K562 (cell line): ENCODE results near the gene EPN3. TPM values are rescaled to one million over a fixed set of nuclear protein-coding genes. Genes with fewer than 3 reads are reported as not detected.

Experiments used
- ATAC-seq: fragments of 200-7000 bp; cut with Tn5 transposase; 3 replicates; pipeline ENCODE4 v1.9.1; 2020; ENCODE audit warnings: moderate library complexity
- BruUV-seq: library from RNA; stranded (reverse); fragments of 400-500 nt; replicated peaks from 2 replicates; lab custom pipeline; 2021; lab: Mats Ljungman, UMichigan
- CTCF ChIA-PET: fragments of 300-600 bp; formaldehyde crosslinking; extraction: SDS; loops from one replicate; lab custom pipeline; 2021; ENCODE audit warnings: low intra/inter-chr PET ratio; lab: Yijun Ruan, JAX
- POLR2A ChIA-PET: fragments of 300-600, 350-650 bp; sonication (Branson Sonifier 250); formaldehyde crosslinking; extraction: SDS; loops from one replicate; lab custom pipeline; 2021; ENCODE audit warnings: antibody characterized with exemption, inconsistent platforms; lab: Yijun Ruan, JAX
- DNase-seq, 4 experiments: peaks; one replicate each; pipeline versions ENCODE4 v3.0.0 to v3.0.0-alpha.2; 2011 to 2018; ENCODE audit warnings: low spot score in 3 of 4, mixed read lengths in 3 of 4; ENCODE audit errors: extremely low read depth in 1 of 4
- FAIRE-seq: peaks from 2 replicates; lab custom pipeline; 2011; peaks lifted over from hg19 to GRCh38; lab: Jason Lieb, UNC
- H2AFZ ChIP-seq: 2 replicates; pipeline ENCODE4 v1.6.0; 2011; ENCODE audit warnings: low read depth, low read length, control low read depth, inconsistent platforms
- H3K27ac ChIP-seq: fragments of 200-600 bp; 3 replicates; pipeline ENCODE4 v1.8.0; 2011; ENCODE audit warnings: low read depth, mild to moderate bottlenecking, control low read depth, inconsistent platforms, low read length, moderate library complexity, mixed read lengths; ENCODE audit errors: extremely low read depth
- H3K27me3 ChIP-seq, 2 experiments: fragments of 300-600 bp in 1 of 2; 2 replicates in 1 of 2; 3 replicates in 1 of 2; pipeline versions ENCODE4 v1.6.0 to v1.8.0; 2011; ENCODE audit warnings: inconsistent platforms in 2 of 2, low read length in 2 of 2, mild to moderate bottlenecking in 1 of 2, mixed read lengths in 1 of 2, moderate library complexity in 1 of 2; ENCODE audit not compliant: control insufficient read depth in 2 of 2, insufficient read depth in 2 of 2
- H3K36me3 ChIP-seq: fragments of 300-600 bp; 3 replicates; pipeline ENCODE4 v1.8.0; 2011; ENCODE audit warnings: mild to moderate bottlenecking, low read length, inconsistent platforms; ENCODE audit not compliant: control insufficient read depth, insufficient read depth
- H3K4me1 ChIP-seq, 2 experiments: fragments of 200-600 bp in 1 of 2; replicated peaks in 1 of 2; 2 replicates in 1 of 2; 3 replicates in 1 of 2; pipeline versions ENCODE4 v1.5.1 to v1.8.0; 2011; ENCODE audit warnings: inconsistent platforms in 2 of 2, low read length in 2 of 2, mild to moderate bottlenecking in 1 of 2, mixed read lengths in 1 of 2, moderate library complexity in 1 of 2; ENCODE audit not compliant: control insufficient read depth in 2 of 2, insufficient read depth in 2 of 2
- H3K4me2 ChIP-seq: 2 replicates; pipeline ENCODE4 v1.6.1; 2011; ENCODE audit warnings: low read length, control low read depth, inconsistent platforms, mixed read lengths; ENCODE audit not compliant: insufficient read depth
- H3K4me3 ChIP-seq: fragments of 200-600 bp; sonication (generic), shearing (Covaris generic); 2 replicates; pipeline ENCODE4 v1.5.1; 2016; ENCODE audit warnings: control low read depth, inconsistent platforms
- H3K79me2 ChIP-seq: fragments of 200-600 bp; 3 replicates; pipeline ENCODE4 v1.8.0; 2011; ENCODE audit warnings: low read length, inconsistent platforms; ENCODE audit not compliant: control insufficient read depth, insufficient read depth
- H3K9ac ChIP-seq, 2 experiments: 2 replicates each; pipeline versions ENCODE4 v1.6.0 to v1.6.1; 2011; ENCODE audit warnings: low read depth in 2 of 2, low read length in 2 of 2, control low read depth in 1 of 2, inconsistent platforms in 1 of 2, mild to moderate bottlenecking in 1 of 2, mixed read lengths in 1 of 2; ENCODE audit not compliant: insufficient read depth in 1 of 2
- H3K9me1 ChIP-seq: one replicate; pipeline ENCODE4 v1.6.0; 2011; ENCODE audit warnings: inconsistent platforms, mild to moderate bottlenecking, low read length, moderate library complexity; ENCODE audit not compliant: control insufficient read depth, insufficient read depth
- H3K9me3 ChIP-seq: replicated peaks from 2 replicates; pipeline ENCODE4 v1.5.1; 2011; ENCODE audit warnings: low read depth, low read length, inconsistent platforms; ENCODE audit not compliant: control insufficient read depth, insufficient read depth
- H4K20me1 ChIP-seq: replicated peaks from 2 replicates; pipeline ENCODE4 v1.6.1; 2011; ENCODE audit warnings: low read length, inconsistent platforms, mixed read lengths; ENCODE audit not compliant: control insufficient read depth, insufficient read depth
- ADNP ChIP-seq: fragments of 200-800 bp; sonication (Bioruptor generic); IDR thresholded peaks from 2 replicates; pipeline ENCODE4 v1.6.1; 2016; ENCODE audit warnings: missing genetic modification characterization, missing compliant biosample characterization
- BRCA1 ChIP-seq, 2 experiments: fragments of 450-650 bp in 1 of 2; sonication (generic) in 1 of 2; formaldehyde crosslinking in 1 of 2; IDR thresholded peaks; 2 replicates each; pipeline versions ENCODE4 v1.5.0 to v1.6.1; 2017 to 2020; ENCODE audit warnings: mild to moderate bottlenecking in 1 of 2, missing genetic modification reagents in 1 of 2
- NCOA2 ChIP-seq, 2 experiments: fragments of 450-650 bp; IDR thresholded peaks; 2 replicates each; pipeline ENCODE4 v1.6.1; 2018; ENCODE audit warnings: mild to moderate bottlenecking in 2 of 2, moderate library complexity in 1 of 2; ENCODE audit not compliant: partially characterized antibody in 2 of 2
- PTRF ChIP-seq: fragments of 450-650 bp; IDR thresholded peaks from 2 replicates; pipeline ENCODE4 v1.6.1; 2016; ENCODE audit warnings: mild to moderate bottlenecking, missing genetic modification characterization, missing compliant biosample characterization
- THRAP3 ChIP-seq: fragments of 450-650 bp; IDR thresholded peaks from 2 replicates; pipeline ENCODE4 v1.6.1; 2016; ENCODE audit warnings: mild to moderate bottlenecking, inconsistent platforms, borderline replicate concordance
- USF1 ChIP-seq: sonication (generic); formaldehyde crosslinking; IDR thresholded peaks from 2 replicates; pipeline ENCODE4 v1.9.0; 2022; ENCODE audit warnings: mild to moderate bottlenecking, missing genetic modification reagents
- WGBS: fragments of 100-300 bp; shearing (Covaris generic); methylation state at CpG from one replicate; pipeline ENCODE4 v1.1.6; 2016; ENCODE audit warnings: low coverage, mixed read lengths; ENCODE audit not compliant: insufficient coverage; ENCODE audit errors: missing lambda C conversion rate; 5-methylcytosine and 5-hydroxymethylcytosine counted together
- in situ Hi-C: fragments of 300-500 bp; cut with MboI; formaldehyde crosslinking; loops from 4 replicates; pipeline ENCODE4 v1.15.0; 2018; ENCODE audit warnings: inconsistent platforms, mixed read lengths
- intact Hi-C: fragments of 100-400 bp; cut with micrococcal nuclease; formaldehyde crosslinking; loops from 2 replicates; pipeline ENCODE4 v1.14.2; 2022
- polyA plus RNA-seq, 8 experiments: library from polyadenylated mRNA; depleted of rRNA in 4 of 8; stranded (reverse) in 5 of 8; unstranded in 3 of 8; fragments of >200 nt; fragmentation: Nextera tagmentation in 2 of 8; fragmentation: Illumina TruSeq in 1 of 8; extraction: Ambion mirVana in 2 of 8; extraction: Trizol in 1 of 8; gene quantifications; 2 replicates each; pipeline versions ENCODE4 v1.2.1 to v1.2.3, GENCODE V29; 2011 to 2014; ENCODE audit warnings: inconsistent platforms in 1 of 8, missing spikeins in 1 of 8
- total RNA-seq, 7 experiments: library from RNA; depleted of rRNA in 6 of 7; stranded (reverse); fragments of >200 nt in 6 of 7; fragmentation: Illumina TruSeq in 2 of 7; extraction: Trizol in 2 of 7; gene quantifications; 2 replicates each; pipeline versions ENCODE4 v1.2.1 to v1.2.3, GENCODE V29; 2011 to 2021; ENCODE audit warnings: low replicate concordance in 1 of 7

Gene EPN3
- total and polyA plus RNA-seq, 9 of the 15 experiments (the other 6 are each of a cell fraction or from before 2014, with no cell fraction given) = 0.16 TPM; not detected in 8

- Histone ChIP-seq H2AFZ (no peak overlapping the region), H3K4me2 (no peak overlapping the region), H4K20me1 (no peaks in the 10 kb centered on the region; the same call in 1 of the 2 replicates), H3K27me3 (peaks cover 3 to 36% of the 10 kb centered on the region in 2 experiments; a peak in 3 of 5 replicates), H3K36me3 (no peaks in the 10 kb centered on the region), H3K9me3 (no peaks in the 10 kb centered on the region), H3K9me1 (no peaks in the 10 kb centered on the region), H3K27ac (no peak overlapping the region), H3K9ac (0 out of 4 replicates have a peak overlapping the region, but pooled peaks of 1 of the 2 experiments have one; percentile 6), H3K79me2 (no peaks in the 10 kb centered on the region), H3K4me3 (no peak overlapping the region), H3K4me1 (peaks cover 6 to 42% of the 10 kb centered on the region in 2 experiments; a peak in 4 of 5 replicates)
- in situ Hi-C loops = no loop called here
- 26% methylated on average over 12 of the region's 12 CpGs for WGBS
- CTCF ChIA-PET = interaction anchor here (1.2 to 1.9 kb wide), 2 partner anchors 71 to 129 kb away, joined by 5 to 7 read pairs; no protein-coding TSS in a partner anchor
- no TSS peak for BruUV-seq
- TF ChIP-seq USF1 (CRISPR knock-in tag) = no peak
- TF ChIP-seq BRCA1 (IDR thresholded peaks at IDR 0.05) = no peak
- 0 out of 2 replicates have a peak, but pooled peaks have one; percentile 12 for TF ChIP-seq BRCA1 (CRISPR knock-in tag; IDR thresholded peaks at IDR 0.05)
- no peak for TF ChIP-seq THRAP3
- TF ChIP-seq PTRF (tag) = no peak
- no peak for TF ChIP-seq ADNP
- TF ChIP-seq NCOA2 (IDR thresholded peaks at IDR 0.05; ENCODE audit: partially characterized antibody in 2 of 2) = no peak
- POLR2A ChIA-PET = interaction anchor here (0.7 to 1.1 kb wide), 2 partner anchors 10 to 53 kb away, joined by 3 to 4 read pairs; no protein-coding TSS in a partner anchor
- FAIRE-seq (no peak), DNase-seq (no peak), ATAC-seq (no peak)
- intact Hi-C loops = loop anchor here (1.0 to 2.0 kb wide), 2 partner anchors 75 to 129 kb away; no protein-coding TSS in a partner anchor
These were observed 19.3 kb downstream of the EPN3 start for GRCh38 chr17:50551884-50552283.
